Stimulated activated CD4-positive, alpha-beta T cell treated with anti-CD3 and anti-CD28 coated beads, TNF-alpha, amount 100 ng/mL, for 1 hour (primary cell): Measurements from ENCODE around the gene INPP5E.

Experiments used
- DNase-seq, 3 donors: peaks; one replicate each; pipeline ENCODE4 v3.0.0-alpha.2; 2020; ENCODE audit warnings: low read depth in 3 of 3, low spot score in 1 of 3

The INPP5E gene

DNA sequence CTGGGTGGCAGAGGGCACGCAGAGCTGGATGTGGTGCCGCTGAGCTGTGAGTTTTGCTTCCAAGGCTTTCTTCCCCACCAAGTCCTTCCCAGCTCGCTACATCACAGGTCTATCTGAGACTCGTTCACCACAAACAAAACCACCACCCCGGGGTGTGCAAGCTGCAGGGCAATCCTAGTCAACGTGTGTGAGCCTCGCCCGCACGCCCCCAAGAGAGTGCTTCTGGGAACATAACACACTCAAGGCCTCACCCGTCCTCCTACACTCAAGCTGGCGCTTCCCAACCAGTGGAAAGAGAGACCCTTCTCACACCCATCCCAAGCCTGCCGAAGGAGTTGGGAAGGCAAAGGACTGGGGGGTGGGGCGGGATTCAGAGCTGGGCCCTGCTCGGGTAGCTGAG, 50.2 kb downstream of the INPP5E start:
- no peak for DNase-seq

DNA sequence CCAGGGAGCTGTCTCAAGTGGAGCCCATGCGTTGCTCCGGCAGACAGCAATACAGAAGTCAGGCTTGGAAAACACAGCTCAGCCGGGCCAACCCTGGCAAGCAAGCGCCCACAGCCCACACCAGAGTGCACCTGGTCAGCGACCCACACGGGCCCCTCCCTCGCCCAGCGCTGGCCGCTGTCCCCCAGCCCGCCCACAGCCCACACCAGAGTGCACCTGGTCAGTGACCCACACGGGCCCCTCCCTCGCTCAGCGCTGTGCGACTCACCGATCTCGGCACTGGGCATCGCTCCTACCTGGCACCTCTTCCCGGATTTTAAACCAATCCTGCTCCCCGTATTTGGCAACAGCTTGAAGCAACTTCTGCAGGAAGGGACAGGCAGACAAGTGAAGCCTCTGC, 52.4 kb downstream of the INPP5E start:
- no peak for DNase-seq

DNA sequence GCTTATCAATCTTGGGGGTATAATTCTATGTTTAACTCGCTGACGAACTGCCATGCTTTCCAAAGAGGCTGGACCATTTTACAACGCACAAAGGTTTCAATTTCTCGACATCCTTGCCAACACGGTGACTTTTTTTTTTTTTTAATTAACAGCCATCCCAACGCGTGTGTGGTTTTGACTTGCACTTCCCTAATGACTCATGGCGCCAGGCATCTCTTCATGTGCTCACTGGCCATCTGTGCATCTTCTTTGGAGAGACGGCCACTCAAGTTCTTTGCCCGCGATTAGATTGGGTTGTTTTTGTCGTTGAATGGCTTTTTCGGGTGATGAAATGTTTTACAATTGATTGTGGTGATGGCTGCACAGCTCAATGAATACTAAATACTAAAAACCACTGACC, 53.6 kb downstream of the INPP5E start:
- DNase-seq = no peak

DNA sequence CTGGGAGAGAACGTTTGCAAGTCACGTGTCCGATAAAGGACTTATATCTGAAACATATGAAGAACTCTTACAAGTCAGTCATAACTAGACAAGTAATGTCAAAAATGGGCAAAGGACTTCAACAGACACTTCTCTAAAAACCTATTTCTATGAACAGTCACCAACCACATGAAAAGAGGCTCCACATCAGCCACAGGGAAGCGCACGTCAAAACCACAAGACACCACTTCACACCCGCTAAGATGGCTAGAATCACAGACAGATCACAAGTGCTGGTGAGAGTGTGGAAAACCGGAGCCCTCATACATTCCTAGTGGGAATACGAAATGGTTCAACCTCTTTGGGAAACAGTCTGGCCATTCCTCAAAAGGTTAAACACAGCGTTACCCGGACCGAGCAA, 54.6 kb downstream of the INPP5E start:
- DNase-seq = no peak

DNA sequence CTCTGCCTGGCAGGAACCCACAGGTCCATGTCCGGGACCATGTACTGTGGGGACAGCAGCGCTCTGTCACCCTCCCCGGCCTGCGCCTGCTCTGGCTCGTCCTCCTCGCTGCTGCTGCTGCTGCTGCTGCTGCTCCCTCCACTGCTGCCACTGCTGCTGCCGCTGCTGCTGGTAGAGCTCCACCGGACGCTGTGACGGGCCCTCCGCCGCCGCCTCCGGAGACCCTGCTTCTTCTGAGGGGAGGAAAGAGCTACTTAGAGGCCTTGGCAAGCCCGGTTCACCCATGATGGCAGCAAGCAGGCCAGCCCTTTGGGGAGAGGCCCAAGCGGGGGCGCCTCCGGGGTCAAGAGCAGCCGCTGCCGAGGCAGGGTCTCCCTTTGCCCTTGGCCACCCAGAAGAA, 56.2 kb downstream of the INPP5E start:
- no peak for DNase-seq

DNA sequence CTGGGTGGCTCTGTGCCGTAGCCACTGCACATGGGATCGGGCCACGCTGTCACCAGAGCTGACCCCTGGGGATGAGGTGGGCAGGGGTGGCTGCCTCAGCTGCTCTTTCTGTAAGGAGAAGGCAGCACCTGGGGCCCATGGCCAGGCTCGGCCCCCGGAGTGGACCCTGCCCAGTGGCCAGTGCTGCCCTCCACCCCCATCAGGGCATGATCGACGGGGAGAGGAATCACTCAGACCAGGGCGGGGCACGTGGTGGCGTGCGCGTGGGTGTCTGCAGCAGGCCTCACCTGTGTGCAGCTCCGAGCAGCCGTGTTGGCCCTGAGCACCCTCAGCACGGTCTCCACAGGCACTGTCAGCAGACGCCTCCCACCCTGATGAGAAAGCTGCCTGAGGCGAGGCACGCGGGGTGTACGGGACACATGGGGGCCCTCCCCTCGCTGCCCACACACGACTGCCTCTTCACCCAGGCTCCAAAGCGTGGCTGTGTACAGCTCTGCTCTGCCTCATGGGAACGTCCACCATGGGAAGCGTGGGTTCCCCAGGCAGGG, 57.6 kb downstream of the INPP5E start:
- DNase-seq = no peak

DNA sequence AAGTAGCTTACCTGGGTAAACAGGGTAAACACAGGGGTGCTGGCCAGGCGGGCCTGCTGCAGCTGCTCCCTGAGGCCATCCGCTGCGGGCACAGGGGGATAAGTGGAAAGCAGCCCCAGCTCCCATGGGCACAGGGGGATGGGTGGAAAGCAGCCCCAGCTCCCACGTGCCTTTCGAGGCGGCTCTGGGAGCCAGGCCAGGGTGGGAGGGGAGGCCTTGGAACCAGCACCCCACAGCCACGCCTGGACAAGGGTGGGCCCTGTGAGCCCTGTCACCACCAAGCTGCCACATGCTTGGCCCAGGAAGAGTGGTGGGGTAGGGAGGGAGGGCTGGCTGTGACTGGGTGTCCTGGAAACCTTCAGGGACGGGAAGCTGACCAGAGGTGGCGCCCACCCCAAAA, 58.3 kb downstream of the INPP5E start:
- no peak for DNase-seq

DNA sequence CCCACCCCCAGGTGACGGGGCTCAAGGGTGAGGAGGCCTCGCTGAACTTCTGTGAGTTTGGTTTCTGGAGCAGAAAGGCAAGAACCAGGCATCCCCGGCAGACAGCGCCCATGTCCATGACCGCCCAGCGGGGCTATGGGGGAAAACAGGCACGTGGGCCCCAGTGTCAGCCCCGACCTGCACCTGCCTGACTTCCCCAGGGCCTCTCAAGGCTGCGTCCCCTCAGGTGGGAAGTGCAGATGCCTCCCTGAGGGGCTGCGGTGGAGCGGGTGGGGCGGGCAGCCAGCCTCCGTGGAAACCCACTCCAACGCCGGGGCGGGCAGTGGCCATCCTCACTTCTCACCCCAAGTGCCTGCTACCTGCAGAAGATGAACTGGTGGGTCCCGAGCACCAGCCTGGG, 59.3 kb downstream of the INPP5E start:
- DNase-seq = no peak

DNA sequence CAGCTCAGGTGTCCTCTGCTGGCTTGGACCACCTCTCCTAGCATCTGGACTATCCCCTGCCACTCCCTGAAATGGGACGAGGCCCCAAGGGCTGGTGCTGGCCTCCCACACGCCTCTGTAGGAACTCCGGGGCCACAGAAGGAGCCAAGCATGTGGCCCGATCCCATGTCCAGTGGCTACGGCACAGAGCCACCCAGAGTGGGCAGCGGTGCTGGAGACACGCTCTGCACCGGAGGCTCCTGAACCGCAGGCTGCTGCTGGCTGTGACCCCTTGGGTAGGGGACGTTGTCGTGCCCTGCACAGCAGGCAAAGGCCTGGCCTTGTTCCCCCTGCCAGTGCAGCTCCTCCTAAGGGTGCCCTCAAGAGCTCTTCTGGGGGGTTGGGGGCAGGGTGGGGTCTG, 59.8 kb downstream of the INPP5E start:
- DNase-seq = no peak

DNA sequence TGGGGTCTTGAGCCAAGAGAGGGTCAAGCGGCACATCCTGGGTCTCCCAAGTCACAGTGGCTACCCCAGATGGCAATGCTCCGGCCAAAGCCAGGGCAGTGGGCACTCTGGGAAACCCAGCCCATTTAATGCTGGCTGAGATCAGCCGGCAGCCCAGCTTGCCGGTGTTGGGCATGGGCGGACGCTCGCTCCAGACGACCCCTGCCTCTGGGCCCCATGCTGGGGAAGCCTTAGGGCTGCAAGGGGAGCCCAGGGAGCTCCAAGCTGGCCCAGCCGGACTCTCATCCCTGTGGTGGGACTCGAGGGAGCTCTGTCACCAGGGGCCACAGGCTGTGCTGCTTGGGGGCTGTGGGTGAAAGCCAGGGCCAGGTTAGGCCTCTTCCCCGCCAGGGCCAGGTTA, 60.2 kb downstream of the INPP5E start:
- no peak for DNase-seq

DNA sequence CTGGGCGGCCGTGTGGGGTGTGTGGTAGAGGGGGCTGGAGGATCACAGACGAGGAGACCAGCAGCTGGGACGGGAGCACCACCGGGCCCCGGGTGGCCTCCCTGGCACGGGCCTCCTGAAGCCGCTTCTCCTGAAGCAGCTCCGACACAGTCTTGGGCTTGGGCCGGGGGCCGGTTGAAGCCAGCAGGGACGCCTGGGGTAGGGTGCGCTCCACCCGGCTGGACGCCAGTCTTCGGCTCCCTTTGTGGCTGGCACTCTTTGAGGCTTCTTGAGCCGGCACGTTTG, 60.7 kb downstream of the INPP5E start:
- no peak for DNase-seq
